HepG2 (cell line): ENCODE measurements around the gene LZTS2. TPM values are rescaled to one million over a fixed set of nuclear protein-coding genes. Genes with fewer than 3 reads are reported as not detected.

ENCODE experiments used
- BCL3 ChIP-seq: sonication (generic); formaldehyde crosslinking; IDR thresholded peaks from 2 replicates; pipeline ENCODE4 v1.5.1; 2020; ENCODE audit warnings: mild to moderate bottlenecking, missing genetic modification reagents, moderate library complexity
- E2F1 ChIP-seq: sonication (generic); formaldehyde crosslinking; IDR thresholded peaks from 2 replicates; pipeline ENCODE4 v1.5.0; 2020; ENCODE audit warnings: missing genetic modification reagents
- FOXA1 ChIP-seq, 2 experiments: fragments of 450-650 bp in 1 of 2; sonication (generic) in 1 of 2; formaldehyde crosslinking in 1 of 2; IDR thresholded peaks; 2 replicates each; pipeline versions ENCODE4 v1.4.0 to v1.6.1; 2016 to 2020; ENCODE audit warnings: missing genetic modification reagents in 1 of 2
- FOXA3 ChIP-seq: IDR thresholded peaks from 2 replicates; pipeline ENCODE4 v1.6.1; 2016; ENCODE audit warnings: missing genetic modification reagents, missing compliant biosample characterization
- SAP130 ChIP-seq: IDR thresholded peaks from 2 replicates; pipeline ENCODE4 v1.6.1; 2016; ENCODE audit warnings: low read depth
- SRSF9 ChIP-seq: fragments of 200-400 bp; formaldehyde crosslinking; IDR thresholded peaks from 2 replicates; pipeline ENCODE4 v1.6.1; 2018; ENCODE audit warnings: borderline replicate concordance, mild to moderate bottlenecking, low read depth, low read length; ENCODE audit not compliant: insufficient read depth, poor library complexity, severe bottlenecking
- USF2 ChIP-seq, 2 experiments: sonication (generic) in 1 of 2; formaldehyde crosslinking in 1 of 2; IDR thresholded peaks; 2 replicates each; pipeline versions ENCODE4 v1.5.1 to v1.6.1; 2011 to 2020; ENCODE audit warnings: borderline replicate concordance in 1 of 2, low read depth in 1 of 2, low read length in 1 of 2, mild to moderate bottlenecking in 1 of 2, missing genetic modification reagents in 1 of 2, moderate library complexity in 1 of 2
- ZBTB40 ChIP-seq, 2 experiments: fragments of 450-650 bp in 1 of 2; sonication (generic) in 1 of 2; formaldehyde crosslinking in 1 of 2; IDR thresholded peaks; 2 replicates each; pipeline versions ENCODE4 v1.6.1 to v1.8.0; 2016 to 2022; ENCODE audit warnings: antibody characterized with exemption in 1 of 2, mild to moderate bottlenecking in 1 of 2, missing genetic modification reagents in 1 of 2
- ZFY ChIP-seq: sonication (generic); formaldehyde crosslinking; IDR thresholded peaks from 2 replicates; pipeline ENCODE4 v1.4.0; 2020; ENCODE audit warnings: missing genetic modification reagents
- ZNF253 ChIP-seq: sonication (generic); formaldehyde crosslinking; IDR thresholded peaks from 2 replicates; pipeline ENCODE4 v1.8.0; 2022; ENCODE audit warnings: mild to moderate bottlenecking, missing genetic modification reagents, borderline replicate concordance
- ZNF296 ChIP-seq: sonication (generic); formaldehyde crosslinking; conservative IDR thresholded peaks from 2 replicates; pipeline ENCODE4 v1.5.0; 2020; ENCODE audit warnings: mild to moderate bottlenecking, missing genetic modification reagents
- ZNF326 ChIP-seq: sonication (generic); formaldehyde crosslinking; IDR thresholded peaks from 2 replicates; pipeline ENCODE4 v1.4.0; 2020; ENCODE audit warnings: missing genetic modification reagents, borderline replicate concordance
- ZNF329 ChIP-seq: sonication (generic); formaldehyde crosslinking; IDR thresholded peaks from 2 replicates; pipeline ENCODE4 v1.9.0; 2021; ENCODE audit warnings: low read depth, mild to moderate bottlenecking, missing genetic modification reagents
- ZNF747 ChIP-seq: sonication (generic); formaldehyde crosslinking; IDR thresholded peaks from 2 replicates; pipeline ENCODE4 v1.8.1; 2023; ENCODE audit warnings: missing genetic modification reagents, mild to moderate bottlenecking, borderline replicate concordance
- ZNF773 ChIP-seq: sonication (generic); formaldehyde crosslinking; IDR thresholded peaks from 2 replicates; pipeline ENCODE4 v1.4.0; 2020; ENCODE audit warnings: missing genetic modification reagents, borderline replicate concordance
- polyA plus RNA-seq, 8 experiments: library from polyadenylated mRNA; depleted of rRNA in 3 of 8; stranded (reverse) in 7 of 8; unstranded in 1 of 8; fragments of >200 nt; fragmentation: Illumina TruSeq in 4 of 8; extraction: Trizol in 4 of 8; gene quantifications; 2 replicates each; pipeline versions ENCODE4 v1.2.1 to v1.2.3, GENCODE V29; 2011 to 2016; ENCODE audit warnings: low read depth in 4 of 8, missing spikeins in 1 of 8, mixed read lengths in 1 of 8; ENCODE audit not compliant: insufficient read depth in 1 of 8
- total RNA-seq, 5 experiments: library from RNA; depleted of rRNA; stranded (reverse); fragments of >200 nt; fragmentation: Illumina TruSeq; extraction: Trizol; gene quantifications; 2 replicates each; pipeline ENCODE4 v1.2.3, GENCODE V29; 2016; ENCODE audit warnings: low read depth in 1 of 5

Gene LZTS2
- total and polyA plus RNA-seq, 2 of the 13 experiments (the other 11 are each of a cell fraction or from before 2014, with no cell fraction given): 43.6 to 65.6 TPM

GRCh38 chr10:101018118-101018599 is 18.6 kb downstream of the LZTS2 start (continued):
- TF ChIP-seq ZBTB40 (IDR thresholded peaks at IDR 0.05) (no peak), ZBTB40 (CRISPR knock-in tag; IDR thresholded peaks at IDR 0.05) (no peak), BCL3 (CRISPR knock-in tag) (no peak), E2F1 (CRISPR knock-in tag) (no peak), SRSF9 (no peak), SAP130 (peak; percentile 30), ZNF329 (CRISPR knock-in tag) (0 out of 2 replicates have a peak, but pooled peaks have one; percentile 17), ZNF326 (CRISPR knock-in tag) (no peak), FOXA1 (IDR thresholded peaks at IDR 0.05) (no peak), FOXA1 (CRISPR knock-in tag; IDR thresholded peaks at IDR 0.05) (peak; percentile 76), ZNF296 (no peak), ZNF773 (CRISPR knock-in tag) (no peak), ZNF747 (CRISPR knock-in tag) (no peak), ZFY (CRISPR knock-in tag) (peak; percentile 60; the same call in 1 of the 2 replicates), FOXA3 (peak; percentile 58), ZNF253 (no peak), USF2 (IDR thresholded peaks at IDR 0.05; ENCODE audit: low read depth, low read length) (no peak), USF2 (CRISPR knock-in tag; IDR thresholded peaks at IDR 0.05; ENCODE audit: borderline replicate concordance) (no peak)
